HG03520 (cell line): ENCODE measurements around the gene KRTAP26-1.

Experiments used
- ATAC-seq: cut with Tn5 transposase; IDR thresholded peaks from one replicate; pipeline ENCODE4 v1.9.1; 2021; ENCODE audit warnings: mild to moderate bottlenecking, moderate library complexity; ENCODE audit not compliant: unreplicated experiment

Gene KRTAP26-1

GRCh38 chr21:30320215-30320614, at the start of gene KRTAP26-1:
Gene KRTAP26-1, minus strand, starts transcription at chr21:30320315. Its CDS starts 280 bp downstream, at chr21:30320035.
- no peak for ATAC-seq

- ATAC-seq: no peak
Observed at GRCh38 chr21:30355906-30356305, 35.8 kb upstream of the KRTAP26-1 start.

GRCh38 chr21:30354308-30355005, 34.3 kb upstream of the KRTAP26-1 start:
- no peak for ATAC-seq

- no peak for ATAC-seq
Observed at GRCh38 chr21:30351534-30351933, 31.4 kb upstream of the KRTAP26-1 start.

- ATAC-seq: no peak
Observed at GRCh38 chr21:30349572-30349971, 29.5 kb upstream of the KRTAP26-1 start.

GRCh38 chr21:30348506-30348905, 28.4 kb upstream of the KRTAP26-1 start, which contains the start of gene KRTAP23-1:
Gene KRTAP23-1, minus strand, starts transcription at chr21:30348606. Its CDS starts 0 bp downstream, at chr21:30348606.
- no peak for ATAC-seq

- no peak for ATAC-seq
Observed at GRCh38 chr21:30345014-30345413, 24.9 kb upstream of the KRTAP26-1 start.

- ATAC-seq: no peak
Observed at GRCh38 chr21:30340714-30341573, 20.8 kb upstream of the KRTAP26-1 start.

GRCh38 chr21:30338717-30339116, 18.6 kb upstream of the KRTAP26-1 start:
- no peak for ATAC-seq

- ATAC-seq: no peak
Observed at GRCh38 chr21:30337772-30338171, 17.7 kb upstream of the KRTAP26-1 start.

GRCh38 chr21:30337276-30337744, 17.2 kb upstream of the KRTAP26-1 start, which contains the start of gene KRTAP27-1:
Gene KRTAP27-1, minus strand, starts transcription at chr21:30337694. Its CDS starts 26 bp downstream, at chr21:30337668.
- no peak for ATAC-seq

- ATAC-seq: no peak
Observed at GRCh38 chr21:30336596-30336995, 16.5 kb upstream of the KRTAP26-1 start.

GRCh38 chr21:30333736-30334135, 13.6 kb upstream of the KRTAP26-1 start:
- ATAC-seq: no peak

- ATAC-seq: no peak
Observed at GRCh38 chr21:30332681-30333080, 12.6 kb upstream of the KRTAP26-1 start.

- ATAC-seq: no peak
Observed at GRCh38 chr21:30329203-30329875, 9.2 kb upstream of the KRTAP26-1 start.

- ATAC-seq: no peak
Observed at GRCh38 chr21:30326390-30326789, 6.3 kb upstream of the KRTAP26-1 start.

- ATAC-seq: no peak
Observed at GRCh38 chr21:30315701-30316100, 4.4 kb downstream of the KRTAP26-1 start.

GRCh38 chr21:30306884-30307283, 13.2 kb downstream of the KRTAP26-1 start:
- ATAC-seq: no peak

- ATAC-seq: no peak
Observed at GRCh38 chr21:30305136-30305535, 15.0 kb downstream of the KRTAP26-1 start.

GRCh38 chr21:30289215-30289614, 30.9 kb downstream of the KRTAP26-1 start, which contains the start of gene KRTAP25-1:
Gene KRTAP25-1, minus strand, starts transcription at chr21:30289514. Its CDS starts 24 bp downstream, at chr21:30289490.
- ATAC-seq: no peak

- no peak for ATAC-seq
Observed at GRCh38 chr21:30282850-30283249, 37.3 kb downstream of the KRTAP26-1 start, which contains the start of gene KRTAP24-1. Gene KRTAP24-1, minus strand, starts transcription at chr21:30282950. Its CDS starts 18 bp downstream, at chr21:30282932.
